Esophagus (tissue), 2 donors: ENCODE measurements around the gene PROCA1. TPM values are rescaled to one million over a fixed set of nuclear protein-coding genes. Genes with fewer than 3 reads are reported as not detected.
A peak's percentile ranks its signal among the peaks of the same experiment; 100 is the strongest.

Source experiments
- H3K27ac ChIP-seq, 2 donors: one replicate each; pipeline ENCODE4 v1.5.1; 2013; ENCODE audit warnings: low read depth in 2 of 2, mild to moderate bottlenecking in 2 of 2, inconsistent platforms in 1 of 2, low read length in 1 of 2, moderate library complexity in 1 of 2
- H3K27me3 ChIP-seq, 2 donors: one replicate each; pipeline ENCODE4 v1.6.1; 2013; ENCODE audit warnings: low read length in 2 of 2, control low read depth in 1 of 2, mild to moderate bottlenecking in 1 of 2; ENCODE audit not compliant: insufficient read depth in 2 of 2, control insufficient read depth in 1 of 2
- H3K36me3 ChIP-seq, 2 donors: one replicate each; pipeline ENCODE4 v1.6.1; 2013; ENCODE audit warnings: low read length in 1 of 2; ENCODE audit not compliant: control insufficient read depth in 2 of 2, insufficient read depth in 2 of 2
- H3K4me1 ChIP-seq, 2 donors: one replicate each; pipeline ENCODE4 v1.6.1; 2013; ENCODE audit warnings: low read length in 1 of 2; ENCODE audit not compliant: control insufficient read depth in 2 of 2, insufficient read depth in 2 of 2
- H3K4me3 ChIP-seq, 2 donors: one replicate each; pipeline ENCODE4 v1.5.1; 2013; ENCODE audit warnings: low read length in 2 of 2, mild to moderate bottlenecking in 2 of 2, low read depth in 1 of 2, moderate library complexity in 1 of 2
- H3K9me3 ChIP-seq, 2 donors: one replicate each; pipeline ENCODE4 v1.6.1; 2013; ENCODE audit warnings: mild to moderate bottlenecking in 2 of 2, low read depth in 1 of 2, low read length in 1 of 2, moderate library complexity in 1 of 2; ENCODE audit not compliant: control insufficient read depth in 2 of 2, insufficient read depth in 1 of 2
- WGBS, 2 donors: extraction: QIAGEN DNeasy Blood & Tissue Kit; methylation state at CpG; one replicate each; pipeline ENCODE4 v1.1.7; 2013; 5-methylcytosine and 5-hydroxymethylcytosine counted together
- polyA plus RNA-seq, 2 donors: library from polyadenylated mRNA; stranded (reverse); fragments of 200-250 nt; gene quantifications; one replicate each; pipeline ENCODE4 v1.2.3, GENCODE V29; 2013
- donor health status: healthy with polysubstance abuse.
- donor health status: Bipolar disorder and iron deficiency.

The PROCA1 gene
- polyA plus RNA-seq, 2 donors, result 0.59 to 2.0 TPM

DNA sequence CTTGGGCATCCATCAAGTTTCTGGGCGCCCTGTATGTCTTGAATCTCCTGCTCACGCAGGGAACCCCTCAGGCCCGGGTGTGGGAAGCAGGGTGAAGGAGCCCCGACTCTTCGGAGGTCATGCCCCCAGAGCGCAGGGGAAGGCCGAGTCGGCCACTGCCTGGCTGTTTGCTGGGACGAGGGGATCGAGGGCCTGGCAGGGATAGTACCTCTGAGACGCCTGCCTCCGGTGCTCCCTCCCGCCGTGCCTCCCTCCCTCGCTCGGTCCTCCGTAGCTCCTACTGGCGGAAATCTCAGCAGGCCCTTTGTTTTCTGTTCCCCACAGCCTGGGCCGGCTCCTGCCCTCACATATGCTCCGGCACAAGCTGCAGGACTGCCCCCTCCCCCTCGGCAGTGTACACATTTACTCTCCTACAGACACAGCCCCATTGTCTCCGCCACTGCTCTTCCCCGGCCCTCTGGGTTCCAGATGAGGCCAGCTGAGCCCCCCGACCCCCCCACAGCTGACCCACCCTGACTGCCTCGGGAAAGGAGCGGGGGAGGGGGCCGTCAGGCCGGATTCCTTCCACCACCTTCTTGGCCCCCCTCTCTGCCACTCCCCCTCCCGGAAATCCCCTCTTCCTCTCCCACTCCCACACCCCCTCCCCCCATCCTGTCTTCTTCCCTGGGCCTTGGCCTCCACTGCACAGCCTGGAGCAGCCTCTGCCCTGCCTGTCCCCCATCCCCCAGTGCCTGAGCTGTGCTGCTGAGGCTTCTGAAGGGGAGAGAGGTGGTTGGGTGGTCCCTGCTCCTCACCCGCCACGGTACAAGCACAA lies 33.5 kb upstream of the PROCA1 start:
- 3 to 5% methylated on average over 23 to 31 of the region's 31 CpGs for WGBS, 2 donors
- Histone ChIP-seq H3K4me1 (peaks cover 7 to 42% of the 10 kb centered on the region in 2 donors), H3K4me3 (peak overlapping the region; percentile 69 to 74), H3K36me3 (peaks cover 13 to 27% of the 10 kb centered on the region in 2 donors), H3K27me3 (no peaks in the 10 kb centered on the region), H3K27ac (peak overlapping the region; percentile 93 to 97), H3K9me3 (no peaks in the 10 kb centered on the region)

DNA sequence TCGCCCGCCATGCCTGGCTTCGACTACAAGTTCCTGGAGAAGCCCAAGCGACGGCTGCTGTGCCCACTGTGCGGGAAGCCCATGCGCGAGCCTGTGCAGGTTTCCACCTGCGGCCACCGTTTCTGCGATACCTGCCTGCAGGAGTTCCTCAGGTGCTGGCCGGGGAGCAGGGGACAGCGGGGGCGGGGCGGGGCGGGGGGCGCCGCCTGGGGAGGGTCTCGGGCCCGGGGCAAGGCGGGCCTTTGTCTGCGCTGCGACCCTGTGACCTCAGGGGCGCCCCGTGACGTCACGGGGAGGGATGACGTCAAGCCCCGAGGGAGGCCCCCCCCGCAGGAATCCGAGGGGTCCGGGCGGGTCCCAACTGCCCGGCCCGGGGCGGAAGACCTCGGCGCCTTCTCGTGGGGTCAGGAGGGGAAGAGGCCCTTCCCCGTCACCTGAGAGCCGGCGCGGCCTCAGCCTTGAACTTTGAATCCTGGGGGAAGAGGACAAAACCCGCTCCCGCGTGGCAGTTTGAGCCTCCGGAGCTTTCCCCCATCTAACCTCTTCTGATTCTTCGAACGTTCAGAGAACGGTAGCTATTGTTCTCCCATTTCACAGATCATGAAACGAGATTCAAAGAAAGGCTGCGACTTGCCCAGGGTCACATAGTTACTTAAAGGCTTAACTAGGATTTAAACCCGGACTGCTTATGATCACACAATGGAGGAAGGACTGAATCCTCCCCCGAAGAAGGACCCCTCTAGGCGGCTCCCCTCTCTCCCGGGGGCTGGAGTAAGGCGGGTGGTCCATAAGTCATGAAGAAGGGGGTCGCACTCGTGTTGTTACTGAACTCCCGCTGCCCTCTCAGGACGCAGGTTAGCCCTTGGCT lies 32.6 kb upstream of the PROCA1 start:
- WGBS, 2 donors, result 1% methylated on average over 53 to 61 of the region's 61 CpGs
- peaks cover 7 to 41% of the 10 kb centered on the region in 2 donors for H3K4me1 ChIP-seq
- H3K36me3 ChIP-seq, result peaks cover 10 to 23% of the 10 kb centered on the region in 2 donors
- peak overlapping the region; percentile 93 to 97 for H3K27ac ChIP-seq
- peak overlapping the region; percentile 69 to 74 for H3K4me3 ChIP-seq
- H3K27me3 ChIP-seq, result no peaks in the 10 kb centered on the region
- H3K9me3 ChIP-seq, result no peaks in the 10 kb centered on the region

DNA sequence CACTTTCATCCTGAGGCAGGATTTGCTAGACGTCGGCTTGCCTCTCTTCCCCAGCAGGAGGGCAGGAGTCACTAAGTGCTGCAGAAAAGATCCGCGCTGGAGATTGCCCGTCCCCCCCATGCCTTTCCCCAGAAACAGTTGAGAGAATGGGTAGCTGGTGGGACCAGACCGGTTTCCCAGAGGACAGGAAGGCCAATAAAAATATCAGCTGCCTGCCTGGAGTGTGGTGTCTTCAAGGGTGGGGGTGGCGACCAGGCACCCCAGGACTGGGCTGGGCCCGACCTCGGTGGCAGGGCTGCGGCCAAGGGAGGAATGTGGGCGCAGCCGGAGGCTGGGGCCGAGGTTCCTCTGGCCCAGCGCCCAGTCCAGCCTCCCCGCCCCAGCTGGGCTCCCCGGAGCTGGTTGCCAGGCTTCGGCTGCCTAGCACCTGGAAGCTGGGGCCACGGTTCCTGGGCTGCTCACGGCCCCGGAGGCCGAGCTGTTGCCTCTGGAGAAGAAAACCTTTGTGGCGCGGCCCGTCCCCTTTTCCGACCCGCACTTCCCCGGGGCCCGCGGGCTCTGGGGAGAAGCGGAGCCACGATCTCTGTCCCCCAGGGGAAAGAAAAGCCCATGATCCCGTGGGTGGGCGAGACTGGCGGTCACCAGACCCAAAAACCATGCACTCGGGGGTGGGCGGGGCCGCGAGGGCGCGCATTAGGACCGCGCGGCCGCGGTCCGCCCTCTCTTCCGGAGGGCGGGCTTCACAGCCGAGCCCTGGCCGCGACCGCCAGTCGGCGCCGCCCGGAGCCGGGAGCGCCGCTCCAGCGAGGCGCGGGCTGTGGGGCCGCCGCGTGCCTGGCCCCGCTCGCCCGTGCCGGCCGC lies 31.8 kb upstream of the PROCA1 start, which contains the start of gene TRAF4:
Gene TRAF4, plus strand, starts transcription at position 769 of the 861 bp plus-strand sequence. CDS start 102 bp downstream, outside the sequence.
- Histone ChIP-seq H3K27me3 (no peaks in the 10 kb centered on the region), H3K27ac (peak within 1 kb of the TSS; percentile 93 to 97), H3K4me1 (peaks cover 7 to 32% of the 10 kb centered on the region in 2 donors), H3K36me3 (peaks cover 6 to 15% of the 10 kb centered on the region in 2 donors), H3K9me3 (no peaks in the 10 kb centered on the region), H3K4me3 (peak within 1 kb of the TSS; percentile 69 to 74)
- WGBS, 2 donors, result 1 to 2% methylated on average over 41 to 70 of the region's 70 CpGs

DNA sequence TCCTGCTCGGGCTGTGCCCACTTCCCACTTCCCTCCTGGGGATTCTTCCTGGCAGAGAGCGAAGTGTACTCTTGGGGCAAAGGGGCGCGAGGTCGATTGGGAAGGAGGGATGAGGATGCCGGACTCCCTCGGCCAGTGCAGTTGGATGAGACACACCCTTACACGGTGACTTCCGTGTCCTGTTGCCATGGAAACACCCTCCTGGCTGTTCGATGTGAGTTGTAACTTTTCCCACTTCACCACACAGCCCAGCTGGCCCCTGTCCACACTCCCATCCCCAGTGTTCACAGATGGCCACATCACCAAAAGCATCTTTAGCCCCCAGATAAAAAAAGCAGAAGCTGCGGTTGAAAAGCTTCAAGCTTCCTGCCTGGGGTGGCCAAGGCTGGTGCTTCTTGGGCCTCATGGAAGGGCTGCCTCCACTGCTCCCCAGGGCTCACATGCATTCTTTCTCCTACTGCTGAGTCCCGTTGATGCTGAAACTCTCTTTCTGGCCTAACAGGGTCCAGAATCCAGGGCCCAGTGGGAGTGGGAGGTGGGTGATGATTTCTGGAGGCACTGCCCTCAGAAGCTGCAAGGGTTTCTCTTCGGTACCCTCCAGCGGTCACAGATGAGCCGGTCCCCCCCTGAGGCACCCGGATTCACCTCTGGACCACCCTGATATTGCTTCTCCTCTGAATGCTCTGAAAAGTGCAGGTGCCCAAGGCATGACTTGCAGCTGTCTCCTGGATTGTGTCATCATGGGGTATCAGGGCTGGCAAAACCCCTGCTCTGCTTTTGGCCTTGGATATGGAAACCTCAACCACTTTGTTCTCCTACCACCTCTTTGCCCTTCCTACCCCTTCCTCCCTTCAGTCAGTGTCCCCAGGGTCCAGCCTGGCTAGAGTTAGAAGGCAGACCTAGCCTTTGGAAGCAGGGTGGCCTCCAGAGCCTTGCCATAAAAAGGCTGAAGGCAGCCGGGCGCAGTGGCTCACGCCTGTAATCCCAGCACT lies 30.0 kb upstream of the PROCA1 start:
- peaks cover 7 to 17% of the 10 kb centered on the region in 2 donors for H3K4me1 ChIP-seq
- no peaks in the 10 kb centered on the region for H3K9me3 ChIP-seq
- H3K4me3 ChIP-seq, result no peak overlapping the region
- no peaks in the 10 kb centered on the region for H3K27me3 ChIP-seq
- H3K36me3 ChIP-seq, result no peaks in the 10 kb centered on the region
- no peak overlapping the region for H3K27ac ChIP-seq
- WGBS, 2 donors, result 73 to 77% methylated on average over 19 of the region's 19 CpGs

DNA sequence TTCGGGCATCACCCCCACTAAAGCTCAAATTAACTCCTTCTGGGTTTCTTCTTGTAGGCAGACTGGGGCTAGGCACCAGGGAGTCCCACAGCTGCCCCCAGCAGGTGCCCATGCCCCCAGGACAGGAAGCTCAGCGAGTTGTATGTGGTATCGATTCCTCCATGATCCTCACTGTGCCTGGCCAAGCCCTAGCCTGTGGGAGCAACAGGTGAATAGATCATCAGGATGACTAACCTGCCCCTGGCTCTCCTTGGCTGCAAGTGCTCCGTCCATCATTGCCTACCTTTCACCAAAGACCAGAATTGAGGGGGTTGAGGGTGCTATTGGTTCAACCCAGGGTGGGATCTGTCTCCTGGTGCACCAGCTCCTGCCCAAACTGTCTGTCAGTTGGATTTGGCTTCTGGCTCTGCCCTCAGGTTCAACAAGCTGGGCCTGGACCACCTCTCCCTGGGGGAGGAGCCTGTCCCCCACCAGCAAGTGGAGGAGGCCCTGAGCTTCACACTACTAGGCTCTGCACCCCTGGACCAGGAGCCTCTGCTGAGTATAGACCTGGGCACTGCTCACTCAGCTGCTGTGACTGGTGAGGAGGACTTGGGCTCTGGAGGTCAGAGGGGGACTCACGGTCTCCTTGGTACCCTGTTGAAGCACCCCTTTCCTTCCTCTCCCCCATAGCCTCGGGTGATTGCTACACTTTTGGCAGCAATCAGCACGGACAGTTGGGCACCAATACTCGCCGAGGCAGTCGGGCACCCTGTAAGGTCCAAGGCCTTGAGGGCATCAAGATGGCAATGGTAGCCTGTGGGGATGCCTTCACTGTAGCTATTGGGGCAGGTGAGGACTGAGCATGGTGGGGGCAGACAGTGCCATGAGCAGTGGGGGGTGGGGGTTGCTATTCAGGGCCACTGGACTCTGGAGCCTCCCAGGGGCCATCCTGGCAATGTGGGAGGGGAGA lies 29.0 kb upstream of the PROCA1 start:
- 77 to 80% methylated on average over 10 of the region's 10 CpGs for WGBS, 2 donors
- Histone ChIP-seq H3K36me3 (no peaks in the 10 kb centered on the region), H3K9me3 (no peaks in the 10 kb centered on the region), H3K27me3 (no peaks in the 10 kb centered on the region), H3K27ac (no peak overlapping the region), H3K4me3 (no peak overlapping the region), H3K4me1 (peaks cover 4 to 11% of the 10 kb centered on the region in 2 donors)

DNA sequence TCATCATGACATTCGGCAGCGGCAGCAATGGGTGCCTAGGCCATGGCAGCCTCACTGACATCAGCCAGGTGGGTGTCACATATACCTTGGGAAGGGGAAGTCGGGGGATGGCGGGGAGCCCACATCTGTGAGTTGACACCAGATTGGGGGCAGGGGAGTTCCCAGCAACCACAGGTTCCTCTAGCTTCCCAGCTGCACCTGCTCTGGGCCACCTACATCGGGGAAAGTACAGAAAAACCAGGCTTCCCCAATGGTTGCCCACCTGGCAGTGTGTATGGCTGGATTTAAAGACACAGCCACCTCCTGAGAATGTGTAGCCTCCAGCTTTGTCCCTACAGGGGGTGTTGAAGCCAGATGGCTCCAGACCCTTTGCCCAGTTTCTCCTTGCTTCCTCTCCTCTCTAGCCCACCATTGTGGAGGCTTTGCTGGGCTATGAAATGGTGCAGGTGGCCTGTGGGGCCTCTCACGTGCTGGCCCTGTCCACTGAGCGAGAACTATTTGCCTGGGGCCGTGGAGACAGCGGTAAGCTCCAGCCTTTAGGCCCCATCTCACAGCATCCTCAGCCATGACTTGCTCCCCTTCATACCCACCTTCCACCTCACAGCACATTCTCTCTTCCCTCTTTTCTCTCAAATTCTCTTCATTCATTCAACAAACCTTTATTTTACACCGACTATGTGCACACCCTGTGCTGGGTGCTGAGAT lies 27.1 kb upstream of the PROCA1 start:
- Histone ChIP-seq H3K27ac (no peak overlapping the region), H3K4me3 (no peak overlapping the region), H3K27me3 (no peaks in the 10 kb centered on the region), H3K4me1 (peaks cover 0 to 7% of the 10 kb centered on the region in 2 donors), H3K36me3 (peaks cover 0 to 2% of the 10 kb centered on the region in 2 donors), H3K9me3 (no peaks in the 10 kb centered on the region)
- WGBS, 2 donors, result 85 to 89% methylated on average over 10 of the region's 10 CpGs

DNA sequence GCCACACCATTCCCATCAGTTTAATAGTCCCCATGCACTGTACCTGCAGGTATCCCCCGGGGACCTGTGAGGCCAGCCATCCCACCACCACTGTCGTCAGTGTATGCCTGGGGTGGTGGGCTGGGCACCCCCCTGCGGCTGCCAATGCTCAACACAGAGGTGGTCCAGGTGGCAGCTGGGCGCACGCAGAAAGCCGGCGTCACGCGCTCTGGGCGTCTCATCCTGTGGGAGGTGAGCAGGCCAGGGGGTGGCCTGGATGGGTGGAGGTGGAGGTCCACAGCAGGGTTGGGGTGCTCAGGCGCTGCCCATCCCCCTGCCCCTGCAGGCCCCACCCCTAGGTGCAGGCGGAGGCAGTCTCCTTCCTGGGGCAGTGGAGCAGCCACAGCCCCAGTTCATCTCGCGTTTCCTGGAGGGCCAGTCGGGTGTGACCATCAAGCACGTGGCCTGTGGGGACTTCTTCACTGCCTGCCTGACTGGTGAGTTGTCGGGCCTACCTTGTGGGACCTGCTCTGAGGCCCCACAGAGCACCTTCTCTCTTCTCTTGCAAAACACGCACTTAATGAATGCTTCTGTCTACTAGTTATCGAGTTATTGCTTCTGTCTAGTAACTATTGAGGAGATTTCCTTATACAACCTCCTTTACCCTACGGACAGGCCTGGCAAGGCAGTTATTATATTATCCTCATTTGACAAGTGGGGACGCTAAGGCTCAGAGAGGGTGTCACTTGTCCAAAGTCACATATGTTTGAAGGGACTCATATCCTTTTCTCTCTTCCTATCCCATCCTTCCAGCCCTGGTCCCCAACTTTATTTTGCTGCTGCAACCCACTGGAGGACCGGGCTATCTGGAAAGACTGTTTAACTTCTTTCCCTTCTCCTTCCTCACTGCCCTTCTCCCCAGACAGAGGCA lies 26.3 kb upstream of the PROCA1 start:
- Histone ChIP-seq H3K27me3 (no peaks in the 10 kb centered on the region), H3K36me3 (peaks cover 0 to 2% of the 10 kb centered on the region in 2 donors), H3K9me3 (no peaks in the 10 kb centered on the region), H3K27ac (no peak overlapping the region), H3K4me1 (peaks cover 0 to 2% of the 10 kb centered on the region in 2 donors), H3K4me3 (no peak overlapping the region)
- 83 to 86% methylated on average over 22 of the region's 22 CpGs for WGBS, 2 donors
